Esophagus muscularis mucosa (tissue), 4 donors: Measurements from ENCODE around the gene PRSS50. TPM values are rescaled to one million over a fixed set of nuclear protein-coding genes. Genes with fewer than 3 reads are reported as not detected.

Experiments
- DNase-seq: peaks from one replicate; pipeline ENCODE4 v3.0.0-alpha.2; 2017; ENCODE audit errors: extremely low spot score
- H3K27ac ChIP-seq, 4 donors: fragments of 200-600 bp; sonication (generic); replicated peaks in 1 of 4; 1 replicate in 3 of 4; 2 replicates in 1 of 4; pipeline ENCODE4 v1.5.1; 2016 to 2019; ENCODE audit warnings: mild to moderate bottlenecking in 1 of 4
- H3K27me3 ChIP-seq, 4 donors: fragments of 200-600 bp; sonication (generic); one replicate each; pipeline versions ENCODE4 v1.5.1 to v1.6.0; 2016 to 2019
- H3K36me3 ChIP-seq, 4 donors: fragments of 200-600 bp; sonication (generic); one replicate each; pipeline ENCODE4 v1.5.1; 2016 to 2019
- H3K4me1 ChIP-seq, 4 donors: fragments of 200-600 bp; sonication (generic); one replicate each; pipeline ENCODE4 v1.5.1; 2016 to 2019
- H3K4me3 ChIP-seq, 4 donors: fragments of 200-600 bp; sonication (generic); 1 replicate in 2 of 4; 2 replicates in 2 of 4; pipeline ENCODE4 v1.5.1; 2016 to 2019; ENCODE audit warnings: mild to moderate bottlenecking in 4 of 4, moderate library complexity in 1 of 4
- H3K9me3 ChIP-seq, 4 donors: fragments of 200-600 bp; sonication (generic); 1 replicate in 3 of 4; 2 replicates in 1 of 4; pipeline ENCODE4 v1.5.1; 2016 to 2019
- CTCF ChIP-seq, 3 experiments: fragments of 200-600 bp in 2 of 3; fragments of 450-650 bp in 1 of 3; sonication (generic) in 2 of 3; IDR thresholded peaks; one replicate each; pipeline ENCODE4 v1.5.1; 2017 to 2019; ENCODE audit warnings: antibody characterized with exemption in 3 of 3, mild to moderate bottlenecking in 2 of 3, moderate library complexity in 1 of 3
- EP300 ChIP-seq: sonication (generic); formaldehyde crosslinking; IDR thresholded peaks from one replicate; pipeline ENCODE4 v1.6.1; 2017; ENCODE audit warnings: antibody characterized with exemption
- POLR2A ChIP-seq: fragments of 450-650 bp; IDR thresholded peaks from one replicate; pipeline ENCODE4 v1.6.1; 2017; ENCODE audit warnings: antibody characterized with exemption, moderate library complexity, mild to moderate bottlenecking, low read depth
- POLR2AphosphoS5 ChIP-seq, 2 donors: sonication (generic); formaldehyde crosslinking; IDR thresholded peaks; one replicate each; pipeline ENCODE4 v1.6.1; 2017; ENCODE audit warnings: antibody characterized with exemption in 2 of 2
- WGBS: methylation state at CpG from one replicate; pipeline ENCODE4 v1.1.5; 2018; 5-methylcytosine and 5-hydroxymethylcytosine counted together
- intact Hi-C: fragments of 100-400 bp; cut with DNase I; formaldehyde crosslinking; loops from one replicate; pipeline ENCODE4 v1.15.1; 2023
- total RNA-seq, 4 donors: library from RNA; depleted of rRNA; stranded (reverse); fragments of >200 nt; gene quantifications; one replicate each; pipeline versions ENCODE4 v1.1.0 to v1.2.1, GENCODE V29; 2016

Gene PRSS50
- total RNA-seq, 4 donors from 2014 or later: 0.32 to 0.46 (median 0.42) TPM; not detected in 1

- no peak for TF ChIP-seq EP300
- no peak for TF ChIP-seq POLR2A
- TF ChIP-seq CTCF (IDR thresholded peaks at IDR 0.05): no peak
- TF ChIP-seq POLR2AphosphoS5 (IDR thresholded peaks at IDR 0.05): no peak
- Histone ChIP-seq H3K9me3 (no peaks in the 10 kb centered on the region), H3K27me3 (no peaks in the 10 kb centered on the region), H3K4me3 (no peak overlapping the region), H3K36me3 (peaks cover 0 to 97% (median 52%) of the 10 kb centered on the region in 4 donors), H3K4me1 (peaks cover 1 to 6% (median 4%) of the 10 kb centered on the region in 4 donors), H3K27ac (no peak overlapping the region)
- no peak for DNase-seq
- intact Hi-C loops: no loop called here
- 83% methylated on average over 2 of the region's 2 CpGs for WGBS
These were observed 32.8 kb downstream of the PRSS50 start for GRCh38 chr3:46684891-46685290.

- H3K4me1 ChIP-seq: peaks cover 0 to 4% (median 0%) of the 10 kb centered on the region in 4 donors
- peaks cover 0 to 99% (median 54%) of the 10 kb centered on the region in 4 donors for H3K36me3 ChIP-seq
- no peak for TF ChIP-seq EP300
- WGBS: 100% methylated on average over 4 of the region's 11 CpGs
- no peak overlapping the region for H3K27ac ChIP-seq
- no peak overlapping the region for H3K4me3 ChIP-seq
- intact Hi-C loops: no loop called here
- no peak for DNase-seq
- no peaks in the 10 kb centered on the region for H3K27me3 ChIP-seq
- H3K9me3 ChIP-seq: no peaks in the 10 kb centered on the region
These were observed 34.7 kb downstream of the PRSS50 start for GRCh38 chr3:46682974-46683373.

- intact Hi-C loops: no loop called here
- Histone ChIP-seq H3K9me3 (no peaks in the 10 kb centered on the region), H3K36me3 (peaks cover 0 to 97% (median 46%) of the 10 kb centered on the region in 4 donors), H3K4me1 (peaks cover 0 to 9% (median 0%) of the 10 kb centered on the region in 4 donors), H3K4me3 (no peak overlapping the region), H3K27me3 (no peaks in the 10 kb centered on the region), H3K27ac (no peak overlapping the region)
- TF ChIP-seq EP300 (no peak), POLR2AphosphoS5 (IDR thresholded peaks at IDR 0.05) (no peak), CTCF (IDR thresholded peaks at IDR 0.05) (no peak), POLR2A (no peak)
- 82% methylated on average over 12 of the region's 13 CpGs for WGBS
- DNase-seq: no peak
These were observed 35.7 kb downstream of the PRSS50 start for GRCh38 chr3:46681856-46682540.

- Histone ChIP-seq H3K27me3 (no peaks in the 10 kb centered on the region), H3K36me3 (peaks cover 0 to 97% (median 44%) of the 10 kb centered on the region in 4 donors), H3K4me1 (peaks cover 0 to 13% (median 0%) of the 10 kb centered on the region in 4 donors), H3K4me3 (no peak overlapping the region), H3K9me3 (no peaks in the 10 kb centered on the region), H3K27ac (no peak overlapping the region)
- no peak for DNase-seq
- WGBS: 94% methylated on average over 7 of the region's 10 CpGs
- intact Hi-C loops: no loop called here
- TF ChIP-seq POLR2A (no peak), EP300 (no peak), CTCF (IDR thresholded peaks at IDR 0.05) (no peak), POLR2AphosphoS5 (IDR thresholded peaks at IDR 0.05) (no peak)
These were observed 36.3 kb downstream of the PRSS50 start for GRCh38 chr3:46681387-46681786.

GRCh38 chr3:46680298-46680826 is 37.3 kb downstream of the PRSS50 start:
- H3K4me1 ChIP-seq: peaks cover 0 to 13% (median 0%) of the 10 kb centered on the region in 4 donors
- H3K36me3 ChIP-seq: peaks cover 0 to 97% (median 36%) of the 10 kb centered on the region in 4 donors
- TF ChIP-seq POLR2A: no peak
- no peak for TF ChIP-seq POLR2AphosphoS5 (IDR thresholded peaks at IDR 0.05)
- TF ChIP-seq EP300: no peak
- TF ChIP-seq CTCF (IDR thresholded peaks at IDR 0.05): no peak
- H3K4me3 ChIP-seq: no peak overlapping the region
- no peak for DNase-seq
- no peaks in the 10 kb centered on the region for H3K9me3 ChIP-seq
- intact Hi-C loops: no loop called here
- no peak overlapping the region for H3K27ac ChIP-seq
- no peaks in the 10 kb centered on the region for H3K27me3 ChIP-seq
- WGBS: 85% methylated on average over 4 of the region's 9 CpGs
